Fibroblast of lung (primary cell): Measurements from ENCODE around the gene ATP11C.

Source experiments
- CTCF ChIP-seq, 2 donors: IDR thresholded peaks in 1 of 2; conservative IDR thresholded peaks in 1 of 2; 1 replicate in 1 of 2; 2 replicates in 1 of 2; pipeline ENCODE4 v1.5.1; 2011 to 2012; ENCODE audit warnings: low read length in 2 of 2, control low read depth in 1 of 2, inconsistent platforms in 1 of 2, low read depth in 1 of 2, mild to moderate bottlenecking in 1 of 2
- EZH2 ChIP-seq: IDR thresholded peaks from 2 replicates; pipeline ENCODE4 v1.5.1; 2012; ENCODE audit warnings: low read length, control low read depth, mild to moderate bottlenecking; ENCODE audit errors: missing control alignments

- TF ChIP-seq CTCF (conservative IDR thresholded peaks at IDR 0.05 in 1 of 2, IDR thresholded peaks at IDR 0.05 in 1 of 2; ENCODE audit: low read depth in 1 of 2, low read length in 2 of 2) = no peak
- no peak for TF ChIP-seq EZH2
Measured at GRCh38 chrX:139758250-139758649, 174.6 kb downstream of the ATP11C start.
